Measurements from ENCODE around the gene SMAD2. TPM values are rescaled to one million over a fixed set of nuclear protein-coding genes. Genes with fewer than 3 reads are reported as not detected.

SMAD2 gene
- polyA plus RNA-seq, 2 of the 4 experiments (the other 2 are of a cell fraction) = 131 to 229 TPM

DNA sequence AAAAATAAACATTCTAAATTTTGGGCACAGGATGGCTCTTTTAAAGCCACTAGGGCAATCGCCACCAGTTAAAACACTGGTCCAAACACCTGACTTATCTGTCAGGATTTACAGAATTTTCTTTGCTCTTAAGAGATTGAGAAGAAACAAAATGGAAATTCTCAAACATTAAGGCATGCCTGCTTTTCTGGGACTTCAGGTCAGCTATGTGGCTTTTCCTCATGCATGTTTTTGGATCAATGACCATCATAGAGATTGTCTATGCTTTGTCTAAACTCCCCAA, 112.7 kb downstream of the SMAD2 start:
- CTCF ChIA-PET = no interaction called here
- 100% methylated on average over 1 of the region's 1 CpG for WGBS (ENCODE audit: missing lambda C conversion rate)
- no peak for DNase-seq (ENCODE audit: low read depth in 1 of 2, low spot score in 1 of 2)
- H3K4me3 ChIP-seq = no peak overlapping the region
- no peaks in the 10 kb centered on the region for H3K9me3 ChIP-seq
- no peak for ATAC-seq
- H3K4me1 ChIP-seq = peaks cover 4% of the 10 kb centered on the region; the same call in 1 of the 3 replicates
- no peak for TF ChIP-seq NFE2L2 (conservative IDR thresholded peaks at IDR 0.05; ENCODE audit: low read length)
- no peak for TF ChIP-seq EHF (CRISPR knock-in tag; IDR thresholded peaks at IDR 0.05)
- no peak for TF ChIP-seq CBX2 (IDR thresholded peaks at IDR 0.05; ENCODE audit: borderline replicate concordance, low read depth)
- TF ChIP-seq ZNF302 (CRISPR knock-in tag; IDR thresholded peaks at IDR 0.05) = no peak
- no peak for TF ChIP-seq KDM1A (IDR thresholded peaks at IDR 0.05; ENCODE audit: low read depth)
- TF ChIP-seq, protein P1, sequence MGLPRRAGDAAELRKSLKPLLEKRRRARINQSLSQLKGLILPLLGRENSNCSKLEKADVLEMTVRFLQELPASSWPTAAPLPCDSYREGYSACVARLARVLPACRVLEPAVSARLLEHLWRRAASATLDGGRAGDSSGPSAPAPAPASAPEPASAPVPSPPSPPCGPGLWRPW (IDR thresholded peaks at IDR 0.05) = no peak
- TF ChIP-seq RCOR1 (IDR thresholded peaks at IDR 0.05; ENCODE audit: low read depth, low read length) = no peak
- TF ChIP-seq KDM5A (IDR thresholded peaks at IDR 0.05) = no peak
- TF ChIP-seq POLR2AphosphoS2 (conservative IDR thresholded peaks at IDR 0.05; ENCODE audit: low read length) = no peak
- TF ChIP-seq CEBPB (IDR thresholded peaks at IDR 0.05) = no peak
- no peak for TF ChIP-seq CBX8 (IDR thresholded peaks at IDR 0.05)
- TF ChIP-seq RAD21 (conservative IDR thresholded peaks at IDR 0.05 in 1 of 2, IDR thresholded peaks at IDR 0.05 in 1 of 2) = no peak
- TF ChIP-seq MYC (IDR thresholded peaks at IDR 0.05; ENCODE audit: borderline replicate concordance, low read length) = no peak
- no peak for TF ChIP-seq GATA3 (IDR thresholded peaks at IDR 0.05; ENCODE audit: borderline replicate concordance)
- TF ChIP-seq HDAC2 (IDR thresholded peaks at IDR 0.05) = no peak
- no peak for TF ChIP-seq HEYL (CRISPR knock-in tag; IDR thresholded peaks at IDR 0.05)
- no peak for TF ChIP-seq MAFK (IDR thresholded peaks at IDR 0.05; ENCODE audit: partially characterized antibody)
- TF ChIP-seq CHD4 (IDR thresholded peaks at IDR 0.05; ENCODE audit: borderline replicate concordance) = no peak
- TF ChIP-seq ZFP36 (IDR thresholded peaks at IDR 0.05; ENCODE audit: borderline replicate concordance, partially characterized antibody) = no peak
- no peak overlapping the region for H3K4me2 ChIP-seq
- POLR2A ChIA-PET = no interaction called here
- H3K27ac ChIP-seq = 0 out of 6 replicates have a peak overlapping the region, but pooled peaks of 1 of the 2 experiments have one; percentile 21
- FAIRE-seq = no peak

DNA sequence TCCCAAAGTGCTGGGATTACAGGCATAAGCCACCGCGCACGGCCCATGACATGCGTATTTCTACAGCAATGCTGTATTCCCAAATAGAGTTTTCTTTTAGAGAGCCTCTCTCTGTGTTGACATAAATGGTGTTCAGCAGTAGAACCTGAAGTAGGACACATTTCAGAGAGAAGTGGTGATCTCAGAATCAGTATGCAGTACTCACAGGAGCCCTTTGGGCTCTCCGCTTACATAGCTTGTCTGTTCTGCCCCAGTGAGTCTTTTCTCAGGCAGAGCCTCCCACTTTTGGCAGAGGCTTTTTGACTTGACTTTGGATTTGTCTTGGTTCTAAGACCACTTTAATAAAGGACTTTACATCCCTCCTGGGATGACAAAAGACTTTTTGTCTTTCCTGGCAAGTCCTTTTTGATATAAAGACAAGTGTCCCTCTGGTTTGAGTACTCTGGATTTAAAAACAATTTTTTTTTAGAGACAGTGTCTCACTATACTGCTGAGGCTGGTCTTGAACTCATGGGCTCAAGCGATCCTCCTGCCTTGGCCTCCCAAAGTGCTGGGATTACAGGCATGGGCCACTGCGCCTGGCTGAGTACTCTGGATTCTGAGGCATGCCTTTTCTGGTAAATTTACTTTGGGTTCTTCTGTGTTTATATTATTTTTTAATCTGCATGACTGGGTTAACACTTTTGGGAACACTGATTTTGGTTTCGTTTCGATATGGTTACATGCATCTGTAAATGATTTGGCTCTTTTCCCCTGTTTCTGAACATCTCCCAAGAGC, 113.3 kb downstream of the SMAD2 start:
- Histone ChIP-seq H3K4me3 (no peak overlapping the region), H3K4me2 (no peak overlapping the region), H3K27ac (0 out of 6 replicates have a peak overlapping the region, but pooled peaks of 1 of the 2 experiments have one; percentile 2), H3K9me3 (no peaks in the 10 kb centered on the region), H3K4me1 (peaks cover 4% of the 10 kb centered on the region; the same call in 1 of the 3 replicates)
- WGBS (ENCODE audit: missing lambda C conversion rate) = 94% methylated on average over 9 of the region's 9 CpGs
- ChIA-PET CTCF (no interaction called here), POLR2A (no interaction called here)
- ATAC-seq = no peak
- FAIRE-seq = no peak
- no peak for TF ChIP-seq RAD21 (conservative IDR thresholded peaks at IDR 0.05 in 1 of 2, IDR thresholded peaks at IDR 0.05 in 1 of 2)
- TF ChIP-seq SMC3 (IDR thresholded peaks at IDR 0.05) = no peak
- TF ChIP-seq EP300 (IDR thresholded peaks at IDR 0.05) = no peak
- no peak for TF ChIP-seq JUN (IDR thresholded peaks at IDR 0.05)
- TF ChIP-seq, protein P2, sequence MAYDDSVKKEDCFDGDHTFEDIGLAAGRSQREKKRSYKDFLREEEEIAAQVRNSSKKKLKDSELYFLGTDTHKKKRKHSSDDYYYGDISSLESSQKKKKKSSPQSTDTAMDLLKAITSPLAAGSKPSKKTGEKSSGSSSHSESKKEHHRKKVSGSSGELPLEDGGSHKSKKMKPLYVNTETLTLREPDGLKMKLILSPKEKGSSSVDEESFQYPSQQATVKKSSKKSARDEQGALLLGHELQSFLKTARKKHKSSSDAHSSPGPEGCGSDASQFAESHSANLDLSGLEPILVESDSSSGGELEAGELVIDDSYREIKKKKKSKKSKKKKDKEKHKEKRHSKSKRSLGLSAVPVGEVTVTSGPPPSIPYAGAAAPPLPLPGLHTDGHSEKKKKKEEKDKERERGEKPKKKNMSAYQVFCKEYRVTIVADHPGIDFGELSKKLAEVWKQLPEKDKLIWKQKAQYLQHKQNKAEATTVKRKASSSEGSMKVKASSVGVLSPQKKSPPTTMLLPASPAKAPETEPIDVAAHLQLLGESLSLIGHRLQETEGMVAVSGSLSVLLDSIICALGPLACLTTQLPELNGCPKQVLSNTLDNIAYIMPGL (CRISPR knock-in tag; IDR thresholded peaks at IDR 0.05; ENCODE audit: borderline replicate concordance) = no peak
- TF ChIP-seq RNF2 (IDR thresholded peaks at IDR 0.05; ENCODE audit: borderline replicate concordance, low read depth) = no peak
- TF ChIP-seq TFCP2L1 (CRISPR knock-in tag; IDR thresholded peaks at IDR 0.05) = no peak
- no peak for TF ChIP-seq HOXB13 (CRISPR knock-in tag; IDR thresholded peaks at IDR 0.05; ENCODE audit: low read depth)
- TF ChIP-seq FOSL2 (IDR thresholded peaks at IDR 0.05) = no peak
- TF ChIP-seq FOSL2 (CRISPR knock-in tag; IDR thresholded peaks at IDR 0.05) = no peak
- TF ChIP-seq CEBPB (IDR thresholded peaks at IDR 0.05) = no peak
- no peak for TF ChIP-seq HOXB5 (CRISPR knock-in tag; IDR thresholded peaks at IDR 0.05)
- TF ChIP-seq MAFK (IDR thresholded peaks at IDR 0.05; ENCODE audit: partially characterized antibody) = no peak
- no peak for TF ChIP-seq KDM1A (IDR thresholded peaks at IDR 0.05; ENCODE audit: low read depth)
- TF ChIP-seq, protein P3, sequence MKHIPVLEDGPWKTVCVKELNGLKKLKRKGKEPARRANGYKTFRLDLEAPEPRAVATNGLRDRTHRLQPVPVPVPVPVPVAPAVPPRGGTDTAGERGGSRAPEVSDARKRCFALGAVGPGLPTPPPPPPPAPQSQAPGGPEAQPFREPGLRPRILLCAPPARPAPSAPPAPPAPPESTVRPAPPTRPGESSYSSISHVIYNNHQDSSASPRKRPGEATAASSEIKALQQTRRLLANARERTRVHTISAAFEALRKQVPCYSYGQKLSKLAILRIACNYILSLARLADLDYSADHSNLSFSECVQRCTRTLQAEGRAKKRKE (CRISPR knock-in tag; IDR thresholded peaks at IDR 0.05; ENCODE audit: low read depth) = no peak
- TF ChIP-seq, protein P4, sequence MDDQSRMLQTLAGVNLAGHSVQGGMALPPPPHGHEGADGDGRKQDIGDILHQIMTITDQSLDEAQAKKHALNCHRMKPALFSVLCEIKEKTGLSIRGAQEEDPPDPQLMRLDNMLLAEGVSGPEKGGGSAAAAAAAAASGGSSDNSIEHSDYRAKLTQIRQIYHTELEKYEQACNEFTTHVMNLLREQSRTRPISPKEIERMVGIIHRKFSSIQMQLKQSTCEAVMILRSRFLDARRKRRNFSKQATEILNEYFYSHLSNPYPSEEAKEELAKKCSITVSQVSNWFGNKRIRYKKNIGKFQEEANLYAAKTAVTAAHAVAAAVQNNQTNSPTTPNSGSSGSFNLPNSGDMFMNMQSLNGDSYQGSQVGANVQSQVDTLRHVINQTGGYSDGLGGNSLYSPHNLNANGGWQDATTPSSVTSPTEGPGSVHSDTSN (IDR thresholded peaks at IDR 0.05) = no peak
- TF ChIP-seq, protein P5, sequence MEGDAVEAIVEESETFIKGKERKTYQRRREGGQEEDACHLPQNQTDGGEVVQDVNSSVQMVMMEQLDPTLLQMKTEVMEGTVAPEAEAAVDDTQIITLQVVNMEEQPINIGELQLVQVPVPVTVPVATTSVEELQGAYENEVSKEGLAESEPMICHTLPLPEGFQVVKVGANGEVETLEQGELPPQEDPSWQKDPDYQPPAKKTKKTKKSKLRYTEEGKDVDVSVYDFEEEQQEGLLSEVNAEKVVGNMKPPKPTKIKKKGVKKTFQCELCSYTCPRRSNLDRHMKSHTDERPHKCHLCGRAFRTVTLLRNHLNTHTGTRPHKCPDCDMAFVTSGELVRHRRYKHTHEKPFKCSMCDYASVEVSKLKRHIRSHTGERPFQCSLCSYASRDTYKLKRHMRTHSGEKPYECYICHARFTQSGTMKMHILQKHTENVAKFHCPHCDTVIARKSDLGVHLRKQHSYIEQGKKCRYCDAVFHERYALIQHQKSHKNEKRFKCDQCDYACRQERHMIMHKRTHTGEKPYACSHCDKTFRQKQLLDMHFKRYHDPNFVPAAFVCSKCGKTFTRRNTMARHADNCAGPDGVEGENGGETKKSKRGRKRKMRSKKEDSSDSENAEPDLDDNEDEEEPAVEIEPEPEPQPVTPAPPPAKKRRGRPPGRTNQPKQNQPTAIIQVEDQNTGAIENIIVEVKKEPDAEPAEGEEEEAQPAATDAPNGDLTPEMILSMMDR (IDR thresholded peaks at IDR 0.05) = no peak
- no peak for TF ChIP-seq RCOR1 (IDR thresholded peaks at IDR 0.05; ENCODE audit: low read depth, low read length)
- no peak for TF ChIP-seq CHD4 (IDR thresholded peaks at IDR 0.05; ENCODE audit: borderline replicate concordance)
- no peak for DNase-seq (ENCODE audit: low read depth in 1 of 2, low spot score in 1 of 2)
